ENCODE results near the gene KCP. TPM values are rescaled to one million over a fixed set of nuclear protein-coding genes. Genes with fewer than 3 reads are reported as not detected.

Gene KCP
- total RNA-seq, 2 experiments from 2014 or later, result 1.4 to 2.3 TPM

- no peaks in the 10 kb centered on the region for H4K20me1 ChIP-seq (ENCODE audit: insufficient read depth, low read length)
- CTCF ChIA-PET (ENCODE audit: unreplicated experiment), result no interaction called here
- peaks cover 6% of the 10 kb centered on the region for H3K4me1 ChIP-seq (ENCODE audit: insufficient read depth, low read length, poor library complexity, severe bottlenecking)
- no TSS peak for BruUV-seq (replicated peaks)
- no peaks in the 10 kb centered on the region for H3K36me3 ChIP-seq (ENCODE audit: insufficient read depth, low read length)
- no peak overlapping the region for H3K27ac ChIP-seq (ENCODE audit: low read depth, low read length, poor library complexity, severe bottlenecking)
- no peak for DNase-seq (ENCODE audit: low spot score)
- intact Hi-C loops (cut with micrococcal nuclease; ENCODE audit: unreplicated experiment), result no loop called here
- H3K9me3 ChIP-seq (ENCODE audit: low read length), result no peaks in the 10 kb centered on the region
- POLR2A ChIA-PET, result no interaction called here
- no peak for TF ChIP-seq EZH2phosphoT487 (IDR thresholded peaks at IDR 0.05; ENCODE audit: borderline replicate concordance, low read depth, low read length)
- no peaks in the 10 kb centered on the region for H3K79me2 ChIP-seq (ENCODE audit: insufficient read depth, low read depth, low read length)
- H3K4me3 ChIP-seq (ENCODE audit: low read depth, low read length, poor library complexity, severe bottlenecking), result no peak overlapping the region
- H3K4me2 ChIP-seq (ENCODE audit: low read length), result no peak overlapping the region
- H2AFZ ChIP-seq (ENCODE audit: low read length), result no peak overlapping the region
- H3K9me2 ChIP-seq (ENCODE audit: insufficient read depth, low read length), result no peaks in the 10 kb centered on the region
Observed at GRCh38 chr7:128854396-128854795, 56.1 kb downstream of the KCP start.

GRCh38 chr7:128853799-128854198 lies 56.7 kb downstream of the KCP start:
- POLR2A ChIA-PET, result no interaction called here
- Histone ChIP-seq H3K79me2 (ENCODE audit: insufficient read depth, low read depth, low read length) (no peaks in the 10 kb centered on the region), H3K4me3 (ENCODE audit: low read depth, low read length, poor library complexity, severe bottlenecking) (no peak overlapping the region), H3K9me3 (ENCODE audit: low read length) (no peaks in the 10 kb centered on the region), H3K9me2 (ENCODE audit: insufficient read depth, low read length) (no peaks in the 10 kb centered on the region), H3K27ac (ENCODE audit: low read depth, low read length, poor library complexity, severe bottlenecking) (no peak overlapping the region), H2AFZ (ENCODE audit: low read length) (no peak overlapping the region), H3K4me1 (ENCODE audit: insufficient read depth, low read length, poor library complexity, severe bottlenecking) (peaks cover under 1% of the 10 kb centered on the region), H3K4me2 (ENCODE audit: low read length) (no peak overlapping the region), H3K36me3 (ENCODE audit: insufficient read depth, low read length) (no peaks in the 10 kb centered on the region), H4K20me1 (ENCODE audit: insufficient read depth, low read length) (no peaks in the 10 kb centered on the region)
- CTCF ChIA-PET (ENCODE audit: unreplicated experiment), result no interaction called here
- DNase-seq (ENCODE audit: low spot score), result no peak
- no peak for TF ChIP-seq CTCF (conservative IDR thresholded peaks at IDR 0.05; ENCODE audit: low read length)
- TF ChIP-seq EZH2phosphoT487 (IDR thresholded peaks at IDR 0.05; ENCODE audit: borderline replicate concordance, low read depth, low read length), result no peak
- intact Hi-C loops (cut with micrococcal nuclease; ENCODE audit: unreplicated experiment), result no loop called here
- BruUV-seq (replicated peaks), result no TSS peak

- DNase-seq (ENCODE audit: low spot score), result no peak
- Histone ChIP-seq H3K4me1 (ENCODE audit: insufficient read depth, low read length, poor library complexity, severe bottlenecking) (no peaks in the 10 kb centered on the region), H2AFZ (ENCODE audit: low read length) (no peak overlapping the region), H3K27ac (ENCODE audit: low read depth, low read length, poor library complexity, severe bottlenecking) (no peak overlapping the region), H3K9me2 (ENCODE audit: insufficient read depth, low read length) (no peaks in the 10 kb centered on the region), H3K36me3 (ENCODE audit: insufficient read depth, low read length) (no peaks in the 10 kb centered on the region), H3K79me2 (ENCODE audit: insufficient read depth, low read depth, low read length) (no peaks in the 10 kb centered on the region), H3K4me2 (ENCODE audit: low read length) (no peak overlapping the region), H3K4me3 (ENCODE audit: low read depth, low read length, poor library complexity, severe bottlenecking) (no peak overlapping the region), H3K9me3 (ENCODE audit: low read length) (no peaks in the 10 kb centered on the region), H4K20me1 (ENCODE audit: insufficient read depth, low read length) (no peaks in the 10 kb centered on the region)
- POLR2A ChIA-PET, result no interaction called here
- CTCF ChIA-PET (ENCODE audit: unreplicated experiment), result no interaction called here
- TF ChIP-seq EZH2phosphoT487 (IDR thresholded peaks at IDR 0.05; ENCODE audit: borderline replicate concordance, low read depth, low read length) (no peak), CTCF (conservative IDR thresholded peaks at IDR 0.05; ENCODE audit: low read length) (no peak)
- intact Hi-C loops (cut with micrococcal nuclease; ENCODE audit: unreplicated experiment), result no loop called here
- no TSS peak for BruUV-seq (replicated peaks)
Observed at GRCh38 chr7:128852537-128853254, 57.8 kb downstream of the KCP start.
